Measurements from ENCODE around the gene ROBO1. TPM values are rescaled to one million over a fixed set of nuclear protein-coding genes. Genes with fewer than 3 reads are reported as not detected.

The ROBO1 gene
- total RNA-seq, 1 experiment from 2014 or later: 67.6 TPM

GRCh38 chr3:78878789-78879188 lies 889.0 kb downstream of the ROBO1 start:
- intact Hi-C loops (cut with micrococcal nuclease; ENCODE audit: unreplicated experiment): no loop called here
- BruUV-seq (replicated peaks): no TSS peak
- TF ChIP-seq, protein P1, sequence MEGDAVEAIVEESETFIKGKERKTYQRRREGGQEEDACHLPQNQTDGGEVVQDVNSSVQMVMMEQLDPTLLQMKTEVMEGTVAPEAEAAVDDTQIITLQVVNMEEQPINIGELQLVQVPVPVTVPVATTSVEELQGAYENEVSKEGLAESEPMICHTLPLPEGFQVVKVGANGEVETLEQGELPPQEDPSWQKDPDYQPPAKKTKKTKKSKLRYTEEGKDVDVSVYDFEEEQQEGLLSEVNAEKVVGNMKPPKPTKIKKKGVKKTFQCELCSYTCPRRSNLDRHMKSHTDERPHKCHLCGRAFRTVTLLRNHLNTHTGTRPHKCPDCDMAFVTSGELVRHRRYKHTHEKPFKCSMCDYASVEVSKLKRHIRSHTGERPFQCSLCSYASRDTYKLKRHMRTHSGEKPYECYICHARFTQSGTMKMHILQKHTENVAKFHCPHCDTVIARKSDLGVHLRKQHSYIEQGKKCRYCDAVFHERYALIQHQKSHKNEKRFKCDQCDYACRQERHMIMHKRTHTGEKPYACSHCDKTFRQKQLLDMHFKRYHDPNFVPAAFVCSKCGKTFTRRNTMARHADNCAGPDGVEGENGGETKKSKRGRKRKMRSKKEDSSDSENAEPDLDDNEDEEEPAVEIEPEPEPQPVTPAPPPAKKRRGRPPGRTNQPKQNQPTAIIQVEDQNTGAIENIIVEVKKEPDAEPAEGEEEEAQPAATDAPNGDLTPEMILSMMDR (conservative IDR thresholded peaks at IDR 0.05; ENCODE audit: low read depth, low read length): no peak
- TF ChIP-seq EZH2 (IDR thresholded peaks at IDR 0.05; ENCODE audit: borderline replicate concordance, low read depth, low read length, poor library complexity, severe bottlenecking): no peak
- Histone ChIP-seq H3K4me1 (ENCODE audit: insufficient read depth, low read length, poor library complexity, severe bottlenecking) (peaks cover 31% of the 10 kb centered on the region), H3K27me3 (replicated peaks; ENCODE audit: insufficient read depth, low read depth, low read length, poor library complexity) (no peaks in the 10 kb centered on the region), H3K4me3 (ENCODE audit: low read depth, low read length, poor library complexity, severe bottlenecking) (no peak overlapping the region), H3K9me3 (ENCODE audit: low read depth, low read length, poor library complexity, severe bottlenecking) (no peaks in the 10 kb centered on the region), H3K36me3 (ENCODE audit: insufficient read depth, low read length, poor library complexity, severe bottlenecking) (no peaks in the 10 kb centered on the region), H3K27ac (ENCODE audit: low read depth, low read length, poor library complexity, severe bottlenecking) (no peak overlapping the region)
- no peak for DNase-seq (ENCODE audit: low spot score)
- ChIA-PET POLR2A (ENCODE audit: low non-redundant PET) (interaction anchor here (0.7 kb wide), 2 partner anchors 148 to 527 kb away, joined by 11 to 13 read pairs; no protein-coding TSS in a partner anchor), CTCF (no interaction called here)

- Histone ChIP-seq H3K4me3 (ENCODE audit: low read depth, low read length, poor library complexity, severe bottlenecking) (no peak overlapping the region), H3K9me3 (ENCODE audit: low read depth, low read length, poor library complexity, severe bottlenecking) (no peaks in the 10 kb centered on the region), H3K27ac (ENCODE audit: low read depth, low read length, poor library complexity, severe bottlenecking) (no peak overlapping the region), H3K27me3 (replicated peaks; ENCODE audit: insufficient read depth, low read depth, low read length, poor library complexity) (no peaks in the 10 kb centered on the region), H3K36me3 (ENCODE audit: insufficient read depth, low read length, poor library complexity, severe bottlenecking) (no peaks in the 10 kb centered on the region), H3K4me1 (ENCODE audit: insufficient read depth, low read length, poor library complexity, severe bottlenecking) (peaks cover 38% of the 10 kb centered on the region)
- intact Hi-C loops (cut with micrococcal nuclease; ENCODE audit: unreplicated experiment): no loop called here
- DNase-seq (ENCODE audit: low spot score): no peak
- no TSS peak for BruUV-seq (replicated peaks)
- TF ChIP-seq EZH2 (IDR thresholded peaks at IDR 0.05; ENCODE audit: borderline replicate concordance, low read depth, low read length, poor library complexity, severe bottlenecking): no peak
- TF ChIP-seq, protein P1 (conservative IDR thresholded peaks at IDR 0.05; ENCODE audit: low read depth, low read length): no peak
- ChIA-PET CTCF (no interaction called here), POLR2A (ENCODE audit: low non-redundant PET) (no interaction called here)
These were observed 889.8 kb downstream of the ROBO1 start for GRCh38 chr3:78878011-78878410.

- intact Hi-C loops (cut with micrococcal nuclease; ENCODE audit: unreplicated experiment): no loop called here
- POLR2A ChIA-PET (ENCODE audit: low non-redundant PET): no interaction called here
These were observed 891.9 kb downstream of the ROBO1 start for GRCh38 chr3:78875851-78876250.

More at GRCh38 chr3:78875851-78876250, 891.9 kb downstream of the ROBO1 start:
- no peaks in the 10 kb centered on the region for H3K27me3 ChIP-seq (replicated peaks; ENCODE audit: insufficient read depth, low read depth, low read length, poor library complexity)
- H3K9me3 ChIP-seq (ENCODE audit: low read depth, low read length, poor library complexity, severe bottlenecking): no peaks in the 10 kb centered on the region
- TF ChIP-seq, protein P1 (conservative IDR thresholded peaks at IDR 0.05; ENCODE audit: low read depth, low read length): no peak
- TF ChIP-seq EZH2 (IDR thresholded peaks at IDR 0.05; ENCODE audit: borderline replicate concordance, low read depth, low read length, poor library complexity, severe bottlenecking): no peak
- no peak overlapping the region for H3K4me3 ChIP-seq (ENCODE audit: low read depth, low read length, poor library complexity, severe bottlenecking)
- peaks cover 46% of the 10 kb centered on the region for H3K4me1 ChIP-seq (ENCODE audit: insufficient read depth, low read length, poor library complexity, severe bottlenecking)
- no peaks in the 10 kb centered on the region for H3K36me3 ChIP-seq (ENCODE audit: insufficient read depth, low read length, poor library complexity, severe bottlenecking)
- H3K27ac ChIP-seq (ENCODE audit: low read depth, low read length, poor library complexity, severe bottlenecking): no peak overlapping the region
- DNase-seq (ENCODE audit: low spot score): no peak
- no TSS peak for BruUV-seq (replicated peaks)
- CTCF ChIA-PET: no interaction called here

Data from A673 (cell line).